OCI-LY3 (cell line): ENCODE data around the gene AK9.
A peak's percentile ranks its signal among the peaks of the same experiment; 100 is the strongest.

Experiments
- H2AFZ ChIP-seq: fragments of 200-600, 300-600 bp; shearing (Covaris generic); 2 replicates; pipeline ENCODE4 v1.6.0; 2014; ENCODE audit warnings: antibody characterized with exemption, low read depth, low read length
- H3K27ac ChIP-seq: fragments of 200-600, 300-600 bp; sonication (generic); 2 replicates; pipeline ENCODE4 v1.5.1; 2014; ENCODE audit warnings: mild to moderate bottlenecking, low read length, moderate library complexity, mixed read lengths
- H3K27me3 ChIP-seq: fragments of 200-600, 300-600 bp; sonication (generic); 2 replicates; pipeline ENCODE4 v1.6.1; 2014; ENCODE audit warnings: low read depth, low read length, mixed read lengths
- H3K36me3 ChIP-seq: fragments of 200-600, 300-600 bp; sonication (generic); replicated peaks from 2 replicates; pipeline ENCODE3; 2014; ENCODE audit warnings: low read depth, low read length, mixed read lengths
- H3K4me1 ChIP-seq: fragments of 300-600, 200-600 bp; sonication (generic); 2 replicates; pipeline ENCODE4 v1.6.1; 2014; ENCODE audit warnings: low read length, mixed read lengths
- H3K4me2 ChIP-seq: fragments of 200-600, 300-600 bp; sonication (generic); 2 replicates; pipeline ENCODE4 v1.6.1; 2014; ENCODE audit warnings: low read length, mixed read lengths
- H3K4me3 ChIP-seq: fragments of 300-600, 200-600 bp; sonication (generic); 2 replicates; pipeline ENCODE4 v1.5.1; 2014; ENCODE audit warnings: antibody characterized with exemption, mild to moderate bottlenecking, low read length, moderate library complexity
- H3K79me2 ChIP-seq: fragments of 300-600, 200-600 bp; shearing (Covaris generic); 2 replicates; pipeline ENCODE4 v1.6.1; 2014; ENCODE audit warnings: mild to moderate bottlenecking, low read length, mixed read lengths
- H3K9ac ChIP-seq: fragments of 300-600, 200-600 bp; shearing (Covaris generic); 2 replicates; pipeline ENCODE4 v1.6.0; 2014; ENCODE audit warnings: mild to moderate bottlenecking, low read length, moderate library complexity
- H3K9me3 ChIP-seq: fragments of 200-600, 300-600 bp; shearing (Covaris generic); 2 replicates; pipeline ENCODE4 v1.6.1; 2014; ENCODE audit warnings: low read length, mixed read lengths; ENCODE audit not compliant: insufficient read depth
- H4K20me1 ChIP-seq: fragments of 200-600, 300-600 bp; sonication (generic); 2 replicates; pipeline ENCODE4 v1.6.1; 2016; ENCODE audit warnings: low read length, mixed read lengths; ENCODE audit not compliant: insufficient read depth
- CTCF ChIP-seq: fragments of 200-600, 300-600 bp; sonication (generic); IDR thresholded peaks from 2 replicates; pipeline ENCODE4 v1.5.1; 2014; ENCODE audit warnings: antibody characterized with exemption, low read length, low read depth
- EZH2phosphoT487 ChIP-seq: fragments of 200-600 bp; shearing (Covaris generic); IDR thresholded peaks from 2 replicates; pipeline ENCODE4 v1.6.1; 2018; ENCODE audit warnings: antibody characterized with exemption, mixed run types, low read depth

AK9 gene

GRCh38 chr6:109458774-109459531 lies 232.0 kb downstream of the AK9 start:
- Histone ChIP-seq H3K27me3 (no peaks in the 10 kb centered on the region), H3K4me2 (no peak overlapping the region), H3K27ac (no peak overlapping the region), H4K20me1 (no peaks in the 10 kb centered on the region; the same call in 1 of the 2 replicates), H2AFZ (no peak overlapping the region), H3K9me3 (no peaks in the 10 kb centered on the region), H3K9ac (no peak overlapping the region), H3K36me3 (peaks cover 19% of the 10 kb centered on the region), H3K4me3 (no peak overlapping the region), H3K79me2 (no peaks in the 10 kb centered on the region; the same call in 1 of the 2 replicates), H3K4me1 (peaks cover 22% of the 10 kb centered on the region)
- TF ChIP-seq CTCF = no peak
- no peak for TF ChIP-seq EZH2phosphoT487

GRCh38 chr6:109457562-109457996 lies 233.4 kb downstream of the AK9 start:
- H3K4me1 ChIP-seq = peaks cover 26% of the 10 kb centered on the region
- no peak for TF ChIP-seq CTCF
- no peak for TF ChIP-seq EZH2phosphoT487
- no peaks in the 10 kb centered on the region for H3K9me3 ChIP-seq
- H3K4me3 ChIP-seq = no peak overlapping the region
- H3K9ac ChIP-seq = no peak overlapping the region
- H4K20me1 ChIP-seq = no peaks in the 10 kb centered on the region; the same call in 1 of the 2 replicates
- H3K79me2 ChIP-seq = no peaks in the 10 kb centered on the region; the same call in 1 of the 2 replicates
- no peak overlapping the region for H3K27ac ChIP-seq
- no peak overlapping the region for H2AFZ ChIP-seq
- H3K27me3 ChIP-seq = no peaks in the 10 kb centered on the region
- peaks cover 13% of the 10 kb centered on the region for H3K36me3 ChIP-seq
- H3K4me2 ChIP-seq = no peak overlapping the region

- TF ChIP-seq EZH2phosphoT487 (no peak), CTCF (no peak)
- Histone ChIP-seq H3K4me1 (peaks cover 26% of the 10 kb centered on the region), H3K4me3 (no peak overlapping the region), H3K79me2 (no peaks in the 10 kb centered on the region; the same call in 1 of the 2 replicates), H3K9ac (no peak overlapping the region), H3K36me3 (peaks cover 6% of the 10 kb centered on the region), H3K9me3 (no peaks in the 10 kb centered on the region), H3K27ac (no peak overlapping the region), H3K4me2 (peak overlapping the region; percentile 62), H2AFZ (no peak overlapping the region), H3K27me3 (no peaks in the 10 kb centered on the region), H4K20me1 (no peaks in the 10 kb centered on the region; the same call in 1 of the 2 replicates)
Observed at GRCh38 chr6:109456710-109457561, 234.1 kb downstream of the AK9 start.

GRCh38 chr6:109456111-109456583 lies 234.9 kb downstream of the AK9 start:
- no peaks in the 10 kb centered on the region; the same call in 1 of the 2 replicates for H4K20me1 ChIP-seq
- H3K79me2 ChIP-seq = no peaks in the 10 kb centered on the region; the same call in 1 of the 2 replicates
- H3K9ac ChIP-seq = peak overlapping the region; percentile 48; the same call in 1 of the 2 replicates
- H2AFZ ChIP-seq = no peak overlapping the region
- H3K4me2 ChIP-seq = peak overlapping the region; percentile 62
- no peaks in the 10 kb centered on the region for H3K27me3 ChIP-seq
- H3K4me1 ChIP-seq = peaks cover 26% of the 10 kb centered on the region
- no peaks in the 10 kb centered on the region for H3K9me3 ChIP-seq
- no peak overlapping the region for H3K27ac ChIP-seq
- peaks cover under 1% of the 10 kb centered on the region for H3K36me3 ChIP-seq
- no peak for TF ChIP-seq EZH2phosphoT487
- TF ChIP-seq CTCF = no peak
- H3K4me3 ChIP-seq = peak overlapping the region; percentile 88
